OCI-LY7 (cell line): ENCODE measurements around the gene KYNU. TPM values are rescaled to one million over a fixed set of nuclear protein-coding genes. Genes with fewer than 3 reads are reported as not detected.
"Not testable (repeated sequence)": the region's sequence is repeated elsewhere in the genome, so short reads cannot be mapped to it uniquely, and the experiment has no call there.

Experiments used
- BruUV-seq: library from RNA; stranded (reverse); fragments of 400-500 nt; replicated peaks from 2 replicates; lab custom pipeline; 2021; lab: Mats Ljungman, UMichigan
- CTCF ChIA-PET: fragments of 300-600 bp; sonication (Branson Sonifier 250); formaldehyde crosslinking; loops from one replicate; lab custom pipeline; 2022; ENCODE audit warnings: antibody characterized with exemption; ENCODE audit not compliant: unreplicated experiment; lab: Charles Lee
- POLR2A ChIA-PET: fragments of 300-600 bp; sonication (Branson Sonifier 250); formaldehyde crosslinking; loops from one replicate; lab custom pipeline; 2022; ENCODE audit warnings: antibody characterized with exemption; lab: Charles Lee
- DNase-seq: peaks from one replicate; pipeline ENCODE4 v3.0.0-alpha.2; 2015; ENCODE audit warnings: low spot score
- H2AFZ ChIP-seq: fragments of 200-600 bp; sonication (generic), shearing (Covaris generic); 2 replicates; pipeline ENCODE4 v1.6.1; 2014; ENCODE audit warnings: mild to moderate bottlenecking, antibody characterized with exemption, low read length, moderate library complexity
- H3K27ac ChIP-seq: fragments of 200-600 bp; sonication (generic); 2 replicates; pipeline ENCODE4 v1.5.1; 2014; ENCODE audit warnings: mixed run types, low read depth, mild to moderate bottlenecking, moderate library complexity, low read length, inconsistent platforms; ENCODE audit not compliant: poor library complexity, severe bottlenecking
- H3K36me3 ChIP-seq: fragments of 200-600 bp; sonication (generic); 2 replicates; pipeline ENCODE4 v1.6.1; 2014; ENCODE audit warnings: mild to moderate bottlenecking, antibody characterized with exemption, low read length, moderate library complexity, mixed read lengths; ENCODE audit not compliant: insufficient read depth
- H3K4me1 ChIP-seq: fragments of 200-600 bp; sonication (generic); 2 replicates; pipeline ENCODE4 v1.5.1; 2014; ENCODE audit warnings: mild to moderate bottlenecking, low read length; ENCODE audit not compliant: insufficient read depth, poor library complexity, severe bottlenecking
- H3K4me2 ChIP-seq: fragments of 200-600 bp; sonication (generic); 2 replicates; pipeline ENCODE4 v1.6.1; 2014; ENCODE audit warnings: mild to moderate bottlenecking, low read length
- H3K4me3 ChIP-seq: fragments of 200-600 bp; sonication (generic); 2 replicates; pipeline ENCODE4 v1.5.1; 2014; ENCODE audit warnings: mild to moderate bottlenecking, low read depth, low read length; ENCODE audit not compliant: poor library complexity, severe bottlenecking
- H3K79me2 ChIP-seq: fragments of 200-600 bp; sonication (generic); 2 replicates; pipeline ENCODE4 v1.6.1; 2016; ENCODE audit warnings: low read depth, mild to moderate bottlenecking, low read length, moderate library complexity, mixed read lengths; ENCODE audit not compliant: insufficient read depth
- H3K9me2 ChIP-seq: fragments of 200-600 bp; sonication (generic); 2 replicates; pipeline ENCODE4 v1.6.1; 2016; ENCODE audit warnings: mild to moderate bottlenecking, low read length, mixed read lengths; ENCODE audit not compliant: insufficient read depth
- H3K9me3 ChIP-seq: fragments of 200-600 bp; sonication (generic); 2 replicates; pipeline ENCODE4 v1.6.1; 2014; ENCODE audit warnings: mild to moderate bottlenecking, mixed run types, low read length, mixed read lengths
- H4K20me1 ChIP-seq: fragments of 200-600 bp; sonication (generic); 2 replicates; pipeline ENCODE4 v1.6.1; 2014; ENCODE audit warnings: mild to moderate bottlenecking, antibody characterized with exemption, low read length, moderate library complexity, mixed read lengths; ENCODE audit not compliant: insufficient read depth
- EZH2phosphoT487 ChIP-seq: fragments of 200-600 bp; sonication (generic); IDR thresholded peaks from 2 replicates; pipeline ENCODE4 v1.6.1; 2018; ENCODE audit warnings: low read depth, borderline replicate concordance, mild to moderate bottlenecking, mixed run types, antibody characterized with exemption, low read length, moderate library complexity, mixed read lengths
- intact Hi-C: fragments of 100-400 bp; cut with micrococcal nuclease; formaldehyde crosslinking; loops from one replicate; pipeline ENCODE4 v1.10.0; 2022; ENCODE audit not compliant: unreplicated experiment
- total RNA-seq, 2 experiments: library from RNA; depleted of rRNA in 1 of 2; stranded (reverse); fragments of >200 nt in 1 of 2; shearing (Covaris generic) in 1 of 2; gene quantifications; 2 replicates each; pipeline ENCODE4 v1.2.3, GENCODE V29; 2014 to 2022
- TF ChIP-seq, protein P1 (sequence below): fragments of 200-600 bp; sonication (generic); conservative IDR thresholded peaks from 2 replicates; pipeline ENCODE4 v1.5.1; 2014; ENCODE audit warnings: mild to moderate bottlenecking, antibody characterized with exemption, low read length, moderate library complexity, mixed read lengths

KYNU gene
- total RNA-seq, 2 experiments from 2014 or later = 0.27 TPM; not detected in 1

DNA sequence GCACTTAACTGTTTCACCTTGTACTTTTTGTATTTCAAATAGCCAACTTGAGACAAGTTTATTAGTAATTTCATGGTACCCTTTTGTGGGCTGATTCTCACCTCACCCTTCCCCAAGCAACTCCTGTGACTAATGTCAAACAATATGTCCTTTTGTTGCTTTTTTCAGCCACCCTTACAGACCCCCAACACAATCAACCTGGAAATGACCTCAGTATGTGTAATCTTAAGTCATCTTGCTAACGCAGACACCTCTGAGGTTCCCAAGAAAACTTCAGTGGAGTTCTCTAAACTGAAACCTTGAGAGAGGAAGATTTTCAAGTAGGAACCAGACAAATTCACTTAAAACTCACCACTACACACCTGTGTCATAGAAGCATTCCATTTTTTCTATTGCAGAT, 69.5 kb downstream of the KYNU start:
- H3K36me3 ChIP-seq = no peaks in the 10 kb centered on the region
- no peak overlapping the region for H3K27ac ChIP-seq
- H3K4me1 ChIP-seq = no peaks in the 10 kb centered on the region
- H3K9me3 ChIP-seq = no peaks in the 10 kb centered on the region
- no peak overlapping the region for H3K4me3 ChIP-seq
- no peaks in the 10 kb centered on the region for H3K79me2 ChIP-seq
- H2AFZ ChIP-seq = no peak overlapping the region
- TF ChIP-seq EZH2phosphoT487 = no peak
- TF ChIP-seq, protein P1, sequence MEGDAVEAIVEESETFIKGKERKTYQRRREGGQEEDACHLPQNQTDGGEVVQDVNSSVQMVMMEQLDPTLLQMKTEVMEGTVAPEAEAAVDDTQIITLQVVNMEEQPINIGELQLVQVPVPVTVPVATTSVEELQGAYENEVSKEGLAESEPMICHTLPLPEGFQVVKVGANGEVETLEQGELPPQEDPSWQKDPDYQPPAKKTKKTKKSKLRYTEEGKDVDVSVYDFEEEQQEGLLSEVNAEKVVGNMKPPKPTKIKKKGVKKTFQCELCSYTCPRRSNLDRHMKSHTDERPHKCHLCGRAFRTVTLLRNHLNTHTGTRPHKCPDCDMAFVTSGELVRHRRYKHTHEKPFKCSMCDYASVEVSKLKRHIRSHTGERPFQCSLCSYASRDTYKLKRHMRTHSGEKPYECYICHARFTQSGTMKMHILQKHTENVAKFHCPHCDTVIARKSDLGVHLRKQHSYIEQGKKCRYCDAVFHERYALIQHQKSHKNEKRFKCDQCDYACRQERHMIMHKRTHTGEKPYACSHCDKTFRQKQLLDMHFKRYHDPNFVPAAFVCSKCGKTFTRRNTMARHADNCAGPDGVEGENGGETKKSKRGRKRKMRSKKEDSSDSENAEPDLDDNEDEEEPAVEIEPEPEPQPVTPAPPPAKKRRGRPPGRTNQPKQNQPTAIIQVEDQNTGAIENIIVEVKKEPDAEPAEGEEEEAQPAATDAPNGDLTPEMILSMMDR = no peak
- DNase-seq = no peak
- intact Hi-C loops = no loop called here
- CTCF ChIA-PET = no interaction called here
- no peaks in the 10 kb centered on the region for H3K9me2 ChIP-seq
- H4K20me1 ChIP-seq = no peaks in the 10 kb centered on the region
- POLR2A ChIA-PET = interaction anchor here (0.5 to 1.1 kb wide), 3 partner anchors 11 to 1298 kb away, joined by 3 read pairs; no protein-coding TSS in a partner anchor
- no peak overlapping the region for H3K4me2 ChIP-seq
- BruUV-seq = no TSS peak

DNA sequence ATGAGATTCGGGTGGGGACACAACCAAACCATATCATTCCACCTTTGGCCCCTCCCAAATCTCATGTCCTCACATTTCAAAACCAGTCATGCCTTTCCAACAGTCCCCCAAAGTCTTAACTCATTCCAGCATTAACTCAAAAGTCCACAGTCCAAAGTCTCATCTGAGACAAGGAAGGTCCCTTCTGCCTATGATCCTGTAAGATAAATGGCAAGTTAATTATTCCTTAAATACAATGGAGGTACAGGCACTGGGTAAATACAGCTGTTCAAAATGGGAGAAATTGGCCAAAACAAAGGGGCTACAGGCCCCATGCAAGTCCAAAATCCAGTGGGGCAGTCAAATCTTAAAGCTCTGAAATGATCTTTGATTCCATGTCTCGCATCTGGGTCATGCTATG, 71.3 kb downstream of the KYNU start:
- H3K36me3 ChIP-seq, H2AFZ ChIP-seq, BruUV-seq, DNase-seq, H3K79me2 ChIP-seq, CTCF ChIA-PET, H3K4me1 ChIP-seq, H4K20me1 ChIP-seq, H3K27ac ChIP-seq, POLR2A ChIA-PET, H3K4me2 ChIP-seq, H3K9me2 ChIP-seq, H3K9me3 ChIP-seq, H3K4me3 ChIP-seq, intact Hi-C loops: not testable (repeated sequence)

DNA sequence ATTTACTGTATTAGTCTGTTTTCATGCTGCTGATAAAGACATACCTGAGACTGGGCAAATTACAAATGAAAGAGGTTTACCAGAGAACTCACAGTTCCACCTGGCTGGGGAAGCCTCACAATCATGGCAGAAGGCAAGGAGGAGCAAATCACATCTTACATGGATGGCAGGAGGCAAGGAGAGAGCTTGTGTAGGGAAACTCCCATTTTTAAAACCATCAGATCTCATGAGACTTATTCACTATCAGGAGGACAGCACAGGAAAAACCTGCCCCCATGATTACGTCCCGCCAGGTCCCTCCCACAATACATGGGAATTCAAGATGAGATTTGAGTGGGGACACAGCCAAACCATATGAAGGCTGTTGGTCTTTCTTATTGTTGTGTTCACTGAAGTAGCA, 72.9 kb downstream of the KYNU start:
- BruUV-seq, intact Hi-C loops, POLR2A ChIA-PET, CTCF ChIA-PET, H3K36me3 ChIP-seq, DNase-seq, H2AFZ ChIP-seq, H3K79me2 ChIP-seq, H3K9me2 ChIP-seq, H4K20me1 ChIP-seq, H3K9me3 ChIP-seq, H3K4me3 ChIP-seq, H3K27ac ChIP-seq, H3K4me1 ChIP-seq, H3K4me2 ChIP-seq: not testable (repeated sequence)
